Testis (tissue), 5 donors: ENCODE measurements around the gene OR6X1. TPM values are rescaled to one million over a fixed set of nuclear protein-coding genes. Genes with fewer than 3 reads are reported as not detected.

ENCODE experiments used
- DNase-seq: peaks from one replicate; pipeline ENCODE4 v3.0.0-alpha.2; 2019
- H3K27ac ChIP-seq, 2 donors: fragments of 200-600 bp; sonication (generic); one replicate each; pipeline ENCODE4 v1.5.1; 2019
- H3K27me3 ChIP-seq: fragments of 200-600 bp; sonication (generic); one replicate; pipeline ENCODE4 v1.5.1; 2019
- H3K36me3 ChIP-seq: fragments of 200-600 bp; sonication (generic); one replicate; pipeline ENCODE4 v1.5.1; 2017; ENCODE audit warnings: low read depth; ENCODE audit errors: missing control alignments
- H3K4me1 ChIP-seq: fragments of 200-600 bp; sonication (generic); one replicate; pipeline ENCODE4 v1.5.1; 2019
- H3K4me3 ChIP-seq, 2 donors: fragments of 200-600 bp; sonication (generic); one replicate each; pipeline ENCODE4 v1.5.1; 2017 to 2019
- H3K9me3 ChIP-seq: fragments of 200-600 bp; sonication (generic); one replicate; pipeline ENCODE4 v1.5.1; 2017
- POLR2A ChIP-seq: fragments of 450-650 bp; IDR thresholded peaks from one replicate; pipeline ENCODE4 v1.6.1; 2017; ENCODE audit warnings: antibody characterized with exemption, mild to moderate bottlenecking, moderate library complexity
- WGBS, 2 donors: methylation state at CpG; one replicate each; pipeline ENCODE4 v1.1.5; 2018; 5-methylcytosine and 5-hydroxymethylcytosine counted together
- intact Hi-C: fragments of 100-400 bp; cut with DNase I; formaldehyde crosslinking; loops from one replicate; pipeline ENCODE4 v1.15.1; 2023; ENCODE audit warnings: low total_unique reads
- long read RNA-seq, 2 donors: transcript quantifications; one replicate each; lab custom pipeline, GENCODE V29; 2026
- polyA plus RNA-seq: library from polyadenylated mRNA; stranded (reverse); fragments of 350-450 nt; fragmentation: Illumina TruSeq; extraction: RNeasy Lipid Tissue Mini Kit (QIAGEN cat#74804); gene quantifications from one replicate; pipeline ENCODE4 v1.2.3, GENCODE V29; 2014; ENCODE audit warnings: low read depth, low replicate concordance; ENCODE audit not compliant: insufficient read depth
- total RNA-seq, 2 donors: library from RNA; depleted of rRNA; stranded (reverse); fragments of >200 nt; gene quantifications; one replicate each; pipeline ENCODE4 v1.2.3, GENCODE V29; 2016
- TF ChIP-seq, protein P1 (sequence below), 3 experiments: fragments of 450-650 bp in 2 of 3; fragments of 200-600 bp in 1 of 3; sonication (generic) in 1 of 3; IDR thresholded peaks; one replicate each; pipeline ENCODE4 v1.5.1; 2016 to 2019; ENCODE audit warnings: antibody characterized with exemption in 3 of 3, mild to moderate bottlenecking in 2 of 3, moderate library complexity in 1 of 3

The OR6X1 gene, protein sequence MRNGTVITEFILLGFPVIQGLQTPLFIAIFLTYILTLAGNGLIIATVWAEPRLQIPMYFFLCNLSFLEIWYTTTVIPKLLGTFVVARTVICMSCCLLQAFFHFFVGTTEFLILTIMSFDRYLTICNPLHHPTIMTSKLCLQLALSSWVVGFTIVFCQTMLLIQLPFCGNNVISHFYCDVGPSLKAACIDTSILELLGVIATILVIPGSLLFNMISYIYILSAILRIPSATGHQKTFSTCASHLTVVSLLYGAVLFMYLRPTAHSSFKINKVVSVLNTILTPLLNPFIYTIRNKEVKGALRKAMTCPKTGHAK
- total RNA-seq (not detected), polyA plus RNA-seq (not detected)
- long read RNA-seq, donor 1 = 0 reads
- long read RNA-seq, donor 2 = 0 reads

DNA sequence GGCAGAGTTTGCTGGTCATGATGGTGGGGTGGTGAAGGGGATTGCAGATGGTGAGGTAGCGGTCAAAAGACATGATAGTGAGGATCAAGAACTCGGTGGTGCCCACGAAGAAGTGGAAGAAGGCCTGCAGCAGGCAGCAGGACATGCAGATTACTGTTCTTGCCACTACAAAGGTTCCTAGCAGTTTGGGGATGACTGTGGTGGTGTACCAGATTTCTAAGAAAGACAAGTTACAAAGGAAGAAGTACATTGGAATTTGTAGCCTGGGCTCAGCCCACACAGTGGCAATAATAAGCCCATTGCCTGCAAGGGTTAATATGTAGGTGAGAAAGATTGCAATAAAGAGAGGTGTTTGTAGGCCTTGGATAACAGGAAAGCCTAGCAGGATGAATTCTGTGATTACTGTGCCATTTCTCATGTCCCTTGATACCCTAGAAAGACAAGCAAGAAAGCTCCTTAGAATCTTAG, at the start of gene OR6X1:
Gene OR6X1, minus strand, starts transcription at position 418 of the 468 bp plus-strand sequence. Its CDS starts 0 bp downstream, at position 418.
- no peak within 1 kb of the TSS for H3K4me3 ChIP-seq
- no peak within 1 kb of the TSS for H3K27ac ChIP-seq
- H3K9me3 ChIP-seq = no peaks in the 10 kb centered on the region
- H3K36me3 ChIP-seq = no peaks in the 10 kb centered on the region
- H3K27me3 ChIP-seq = no peaks in the 10 kb centered on the region
- no peak for DNase-seq
- TF ChIP-seq POLR2A = no peak
- TF ChIP-seq, protein P1, sequence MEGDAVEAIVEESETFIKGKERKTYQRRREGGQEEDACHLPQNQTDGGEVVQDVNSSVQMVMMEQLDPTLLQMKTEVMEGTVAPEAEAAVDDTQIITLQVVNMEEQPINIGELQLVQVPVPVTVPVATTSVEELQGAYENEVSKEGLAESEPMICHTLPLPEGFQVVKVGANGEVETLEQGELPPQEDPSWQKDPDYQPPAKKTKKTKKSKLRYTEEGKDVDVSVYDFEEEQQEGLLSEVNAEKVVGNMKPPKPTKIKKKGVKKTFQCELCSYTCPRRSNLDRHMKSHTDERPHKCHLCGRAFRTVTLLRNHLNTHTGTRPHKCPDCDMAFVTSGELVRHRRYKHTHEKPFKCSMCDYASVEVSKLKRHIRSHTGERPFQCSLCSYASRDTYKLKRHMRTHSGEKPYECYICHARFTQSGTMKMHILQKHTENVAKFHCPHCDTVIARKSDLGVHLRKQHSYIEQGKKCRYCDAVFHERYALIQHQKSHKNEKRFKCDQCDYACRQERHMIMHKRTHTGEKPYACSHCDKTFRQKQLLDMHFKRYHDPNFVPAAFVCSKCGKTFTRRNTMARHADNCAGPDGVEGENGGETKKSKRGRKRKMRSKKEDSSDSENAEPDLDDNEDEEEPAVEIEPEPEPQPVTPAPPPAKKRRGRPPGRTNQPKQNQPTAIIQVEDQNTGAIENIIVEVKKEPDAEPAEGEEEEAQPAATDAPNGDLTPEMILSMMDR (IDR thresholded peaks at IDR 0.05) = no peak
- intact Hi-C loops = no loop called here
- no peaks in the 10 kb centered on the region for H3K4me1 ChIP-seq
- WGBS, 2 donors = 95 to 96% methylated on average over 3 of the region's 3 CpGs

- Histone ChIP-seq H3K4me1 (no peaks in the 10 kb centered on the region), H3K9me3 (no peaks in the 10 kb centered on the region), H3K4me3 (no peak overlapping the region), H3K27ac (no peak overlapping the region), H3K36me3 (no peaks in the 10 kb centered on the region), H3K27me3 (no peaks in the 10 kb centered on the region)
- DNase-seq = no peak
- 0 to 67% methylated on average over 1 of the region's 1 CpG for WGBS, 2 donors
- no peak for TF ChIP-seq POLR2A
- TF ChIP-seq, protein P1 (IDR thresholded peaks at IDR 0.05) = no peak
- intact Hi-C loops = no loop called here
Measured at GRCh38 chr11:123801765-123802164, 47.4 kb upstream of the OR6X1 start.

GRCh38 chr11:123800036-123800435, 45.7 kb upstream of the OR6X1 start:
- no peak overlapping the region for H3K27ac ChIP-seq
- 55 to 60% methylated on average over 3 of the region's 3 CpGs for WGBS, 2 donors
- TF ChIP-seq, protein P1 (IDR thresholded peaks at IDR 0.05) = no peak
- no peak for TF ChIP-seq POLR2A
- H3K27me3 ChIP-seq = no peaks in the 10 kb centered on the region
- no peaks in the 10 kb centered on the region for H3K36me3 ChIP-seq
- no peak overlapping the region for H3K4me3 ChIP-seq
- H3K9me3 ChIP-seq = no peaks in the 10 kb centered on the region
- no peaks in the 10 kb centered on the region for H3K4me1 ChIP-seq
- no peak for DNase-seq
- intact Hi-C loops = no loop called here

DNA sequence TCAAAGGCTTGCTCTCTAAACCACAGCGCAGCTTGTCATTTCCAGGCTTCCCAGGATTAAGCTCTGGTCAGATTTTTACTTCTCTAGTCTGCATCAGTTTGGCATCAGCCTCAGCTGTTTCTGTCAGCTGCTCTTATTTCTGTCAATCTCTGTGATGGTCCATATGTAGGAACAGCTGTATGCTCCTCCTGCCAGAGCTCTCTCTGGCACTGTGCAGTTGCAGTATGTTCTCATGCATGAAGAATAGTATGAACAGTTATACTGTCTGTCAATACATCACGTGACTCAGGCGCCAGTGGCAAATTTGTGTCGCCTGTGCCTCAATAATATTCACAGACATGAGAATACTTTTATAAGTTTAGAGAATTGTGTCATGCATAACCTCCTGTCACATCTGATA, 45.1 kb upstream of the OR6X1 start:
- Histone ChIP-seq H3K36me3 (no peaks in the 10 kb centered on the region), H3K4me3 (no peak overlapping the region), H3K9me3 (no peaks in the 10 kb centered on the region), H3K27ac (no peak overlapping the region), H3K4me1 (no peaks in the 10 kb centered on the region), H3K27me3 (no peaks in the 10 kb centered on the region)
- intact Hi-C loops = no loop called here
- WGBS, 2 donors = 89 to 95% methylated on average over 4 of the region's 4 CpGs
- no peak for DNase-seq
- no peak for TF ChIP-seq POLR2A
- TF ChIP-seq, protein P1 (IDR thresholded peaks at IDR 0.05) = no peak
